SJCRH30 (cell line): ENCODE results near the gene PILRB. TPM values are rescaled to one million over a fixed set of nuclear protein-coding genes. Genes with fewer than 3 reads are reported as not detected.
"Not testable (repeated sequence)": the region's sequence is repeated elsewhere in the genome, so short reads cannot be mapped to it uniquely, and the experiment has no call there.

Source experiments
- DNase-seq, 2 experiments: peaks; one replicate each; pipeline ENCODE4 v3.0.0-alpha.2; 2015 to 2020
- H3K27ac ChIP-seq: fragments of 250-450 bp; sonication (Bioruptor Pico); 2 replicates; pipeline ENCODE4 v1.5.1; 2020; ENCODE audit warnings: mild to moderate bottlenecking, moderate library complexity
- H3K27me3 ChIP-seq: fragments of 250-450 bp; sonication (Bioruptor Pico); 2 replicates; pipeline ENCODE4 v1.5.1; 2020; ENCODE audit warnings: mild to moderate bottlenecking, moderate library complexity
- H3K36me3 ChIP-seq: fragments of 250-450 bp; sonication (Bioruptor Pico); 2 replicates; pipeline ENCODE4 v1.5.1; 2020; ENCODE audit warnings: mild to moderate bottlenecking, moderate library complexity
- H3K4me1 ChIP-seq: fragments of 250-450 bp; sonication (Bioruptor Pico); 2 replicates; pipeline ENCODE4 v1.5.1; 2020; ENCODE audit warnings: mild to moderate bottlenecking, moderate library complexity
- H3K4me3 ChIP-seq: fragments of 250-450 bp; sonication (Bioruptor Pico); 2 replicates; pipeline ENCODE4 v1.5.1; 2020; ENCODE audit warnings: mild to moderate bottlenecking, moderate library complexity
- H3K9me3 ChIP-seq: fragments of 250-450 bp; sonication (Bioruptor Pico); replicated peaks from 2 replicates; pipeline ENCODE4 v1.5.1; 2020; ENCODE audit warnings: mild to moderate bottlenecking, moderate library complexity
- total RNA-seq: library from RNA; depleted of rRNA; stranded (reverse); fragments of >200 nt; shearing (Covaris generic); gene quantifications from 2 replicates; pipeline ENCODE4 v1.2.3, GENCODE V29; 2014

The PILRB gene
- total RNA-seq, 1 experiment from 2014 or later = 28.0 TPM

DNA sequence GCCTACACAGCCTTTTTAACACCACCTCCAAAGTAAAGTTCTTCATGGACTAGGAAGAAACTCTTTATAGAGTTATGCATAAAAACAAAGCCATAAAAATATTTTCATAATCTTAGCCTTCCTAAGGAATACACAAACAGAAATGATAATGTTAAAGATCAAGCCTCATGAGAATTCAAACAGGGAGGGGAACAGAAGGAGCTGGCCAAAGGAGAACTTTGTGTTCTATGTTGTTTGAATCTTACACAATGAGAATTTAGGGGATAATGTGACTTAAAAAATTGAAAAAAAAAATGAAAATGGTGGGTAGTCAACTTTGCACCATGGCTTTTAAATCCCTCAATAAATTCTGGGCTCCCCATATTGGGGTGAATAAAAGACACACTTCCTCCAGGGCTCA is 9.1 kb upstream of the PILRB start:
- Histone ChIP-seq H3K27ac (no peak overlapping the region), H3K27me3 (no peaks in the 10 kb centered on the region), H3K36me3 (peaks cover 53% of the 10 kb centered on the region), H3K4me1 (no peaks in the 10 kb centered on the region), H3K4me3 (no peak overlapping the region), H3K9me3 (no peaks in the 10 kb centered on the region)
- no peak for DNase-seq

GRCh38 chr7:100349757-100350156 is 8.2 kb upstream of the PILRB start:
- Histone ChIP-seq H3K4me3 (no peak overlapping the region), H3K36me3 (peaks cover 58% of the 10 kb centered on the region), H3K4me1 (no peaks in the 10 kb centered on the region), H3K9me3 (no peaks in the 10 kb centered on the region), H3K27me3 (no peaks in the 10 kb centered on the region), H3K27ac (no peak overlapping the region)
- DNase-seq = no peak

DNA sequence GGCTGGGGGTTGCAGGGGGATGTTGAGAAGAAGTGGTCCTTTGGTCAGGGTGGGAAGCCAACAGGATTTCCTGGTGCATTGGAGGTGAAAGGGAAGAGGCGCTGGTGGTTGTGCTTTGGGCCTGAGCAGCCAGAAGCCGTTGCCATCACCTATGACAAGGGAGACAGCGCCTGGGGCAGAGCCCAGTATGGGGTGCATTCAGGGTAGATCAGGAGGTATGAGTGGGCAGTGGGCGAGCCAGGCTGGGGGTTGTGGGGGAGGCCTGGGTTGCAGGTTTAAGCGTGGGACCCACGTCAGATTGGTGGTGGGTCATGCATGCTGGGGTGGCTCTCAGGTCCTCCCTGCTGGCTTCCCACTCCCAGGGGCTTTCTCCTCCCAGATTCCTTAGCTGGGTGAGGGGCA is 6.3 kb upstream of the PILRB start:
- Histone ChIP-seq H3K27me3 (no peaks in the 10 kb centered on the region), H3K36me3 (peaks cover 60% of the 10 kb centered on the region), H3K9me3 (no peaks in the 10 kb centered on the region), H3K4me3 (no peak overlapping the region), H3K27ac (no peak overlapping the region), H3K4me1 (no peaks in the 10 kb centered on the region)
- no peak for DNase-seq

- peaks cover 54% of the 10 kb centered on the region for H3K36me3 ChIP-seq
- H3K4me3 ChIP-seq, DNase-seq, H3K4me1 ChIP-seq, H3K9me3 ChIP-seq, H3K27ac ChIP-seq, H3K27me3 ChIP-seq: not testable (repeated sequence)
Measured at GRCh38 chr7:100352230-100352781, 5.6 kb upstream of the PILRB start.

DNA sequence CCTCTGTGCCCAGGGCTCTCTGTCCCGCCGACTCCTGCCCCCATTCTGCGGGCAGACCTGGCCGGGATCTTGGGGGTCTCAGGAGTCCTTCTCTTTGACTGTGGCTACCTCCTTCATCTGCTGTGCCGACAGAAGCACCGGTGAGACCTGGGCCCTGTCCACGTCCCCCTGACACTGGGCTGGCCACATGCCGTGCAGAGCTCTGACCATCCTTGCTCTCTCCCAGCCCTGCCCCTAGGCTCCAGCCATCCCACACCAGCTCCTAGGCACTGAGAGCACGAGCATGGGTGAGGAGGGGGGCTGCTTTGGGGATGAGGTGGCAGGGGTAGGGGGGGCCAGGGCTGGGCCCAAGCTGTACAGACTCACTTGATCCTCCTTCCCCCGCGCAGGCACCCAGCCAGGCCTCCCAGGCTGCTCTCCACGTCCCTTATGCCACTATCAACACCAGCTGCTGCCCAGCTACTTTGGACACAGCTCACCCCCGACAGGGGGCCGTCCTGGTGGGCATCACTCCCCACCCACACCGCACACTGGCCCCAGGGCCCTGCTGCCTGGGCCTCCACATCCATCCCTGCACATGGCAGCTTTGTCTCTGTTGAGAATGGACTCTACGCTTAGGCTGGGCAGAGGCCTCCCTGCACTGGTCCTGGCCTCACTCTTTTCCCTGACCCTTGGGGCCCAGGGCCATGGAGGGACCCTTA is 4.8 kb upstream of the PILRB start:
- DNase-seq = no peak
- H3K4me3 ChIP-seq = no peak overlapping the region
- H3K36me3 ChIP-seq = peaks cover 46% of the 10 kb centered on the region
- no peak overlapping the region for H3K27ac ChIP-seq
- no peaks in the 10 kb centered on the region for H3K27me3 ChIP-seq
- no peaks in the 10 kb centered on the region for H3K4me1 ChIP-seq
- H3K9me3 ChIP-seq = no peaks in the 10 kb centered on the region

DNA sequence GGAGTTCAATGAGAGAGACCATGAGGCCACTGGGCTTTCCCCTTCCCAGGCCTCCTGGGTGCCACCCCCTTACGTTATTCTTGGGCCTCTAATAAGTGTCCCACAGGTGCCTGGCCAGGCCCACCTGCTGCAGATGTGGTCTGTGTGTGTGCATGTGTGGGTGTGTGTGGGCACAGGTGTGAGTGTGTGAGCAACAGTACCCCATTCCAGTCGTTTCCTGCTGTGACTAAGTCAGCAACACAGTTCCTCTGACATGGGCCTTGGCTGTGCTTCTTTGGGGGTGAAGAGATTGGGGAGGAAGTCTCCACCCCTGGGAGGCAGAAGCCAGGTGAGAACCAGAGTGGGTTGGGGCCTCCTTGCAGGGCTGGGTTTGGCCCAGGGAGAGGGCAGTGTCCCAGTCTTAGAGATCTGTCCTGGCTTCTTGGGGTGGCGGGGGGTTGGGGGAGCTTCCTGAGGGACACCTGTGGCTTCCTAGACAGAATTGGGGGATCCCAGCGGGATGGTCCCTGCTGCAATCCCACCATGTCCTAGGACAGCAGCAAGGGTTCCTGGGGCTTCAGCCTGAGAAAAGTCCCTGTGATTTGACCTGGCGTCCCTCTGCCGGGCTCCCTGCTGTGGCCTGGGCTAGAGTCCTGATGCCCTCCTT is 4.1 kb upstream of the PILRB start:
- H3K27ac ChIP-seq = no peak overlapping the region
- no peaks in the 10 kb centered on the region for H3K27me3 ChIP-seq
- H3K4me1 ChIP-seq = no peaks in the 10 kb centered on the region
- no peak for DNase-seq
- peaks cover 40% of the 10 kb centered on the region for H3K36me3 ChIP-seq
- H3K9me3 ChIP-seq = no peaks in the 10 kb centered on the region
- no peak overlapping the region for H3K4me3 ChIP-seq

DNA sequence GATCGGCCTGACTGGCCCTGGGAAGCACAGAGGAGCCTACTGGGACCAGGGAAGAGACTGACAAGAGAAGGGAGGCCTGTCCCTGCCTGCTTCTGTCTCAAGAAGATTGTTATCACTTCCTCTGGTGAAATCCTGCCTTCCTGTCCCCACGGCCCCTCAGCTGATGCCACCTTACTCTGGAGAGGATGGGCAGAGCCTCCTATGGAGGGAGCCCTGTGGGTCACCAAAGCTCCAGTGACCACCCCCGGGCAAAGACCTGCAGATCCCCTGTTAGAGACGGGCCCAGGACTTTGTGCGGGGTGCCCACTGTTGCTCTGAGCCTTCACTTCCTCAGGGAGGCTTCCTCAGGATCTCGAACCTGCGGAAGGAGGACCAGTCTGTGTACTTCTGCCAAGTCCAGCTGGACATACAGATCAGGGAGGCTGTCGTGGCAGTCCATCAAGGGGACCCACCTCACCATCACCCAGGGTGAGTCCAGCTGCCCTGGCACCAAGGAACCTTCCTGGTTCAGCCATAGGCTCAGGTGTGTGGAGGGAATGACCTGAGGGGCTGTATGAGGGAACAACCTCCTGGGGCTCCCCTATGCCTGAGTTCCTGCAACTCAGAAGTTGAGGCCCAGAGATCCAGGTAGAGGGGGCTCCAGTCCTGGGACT is 1.4 kb upstream of the PILRB start:
- H3K4me3 ChIP-seq = no peak overlapping the region
- H3K27ac ChIP-seq = no peak overlapping the region
- DNase-seq = no peak
- no peaks in the 10 kb centered on the region for H3K27me3 ChIP-seq
- no peaks in the 10 kb centered on the region for H3K4me1 ChIP-seq
- no peaks in the 10 kb centered on the region for H3K9me3 ChIP-seq
- H3K36me3 ChIP-seq = peaks cover 47% of the 10 kb centered on the region

- no peak overlapping the region for H3K27ac ChIP-seq
- DNase-seq = no peak
- H3K36me3 ChIP-seq = peaks cover 53% of the 10 kb centered on the region
- no peak overlapping the region for H3K4me3 ChIP-seq
- H3K4me1 ChIP-seq = no peaks in the 10 kb centered on the region
- H3K9me3 ChIP-seq = no peaks in the 10 kb centered on the region
- no peaks in the 10 kb centered on the region for H3K27me3 ChIP-seq
Measured at GRCh38 chr7:100357131-100357561, 771 bp upstream of the PILRB start.

DNA sequence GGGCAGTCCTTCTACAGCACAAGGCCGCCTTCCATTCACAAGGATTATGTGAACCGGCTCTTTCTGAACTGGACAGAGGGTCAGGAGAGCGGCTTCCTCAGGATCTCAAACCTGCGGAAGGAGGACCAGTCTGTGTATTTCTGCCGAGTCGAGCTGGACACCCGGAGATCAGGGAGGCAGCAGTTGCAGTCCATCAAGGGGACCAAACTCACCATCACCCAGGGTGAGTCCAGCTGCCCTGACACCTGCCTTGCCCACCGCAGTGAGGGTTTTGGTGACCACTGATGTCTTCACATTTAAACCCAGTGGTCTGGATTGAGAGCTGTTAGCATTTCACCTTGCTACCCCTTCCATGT is 918 bp downstream of the PILRB start:
- H3K4me1 ChIP-seq = no peaks in the 10 kb centered on the region
- H3K36me3 ChIP-seq = peaks cover 61% of the 10 kb centered on the region
- H3K9me3 ChIP-seq = no peaks in the 10 kb centered on the region
- DNase-seq = no peak
- no peak overlapping the region for H3K27ac ChIP-seq
- no peak overlapping the region for H3K4me3 ChIP-seq
- H3K27me3 ChIP-seq = no peaks in the 10 kb centered on the region

GRCh38 chr7:100360135-100360854 is 2.4 kb downstream of the PILRB start:
- Histone ChIP-seq H3K9me3 (no peaks in the 10 kb centered on the region), H3K27me3 (no peaks in the 10 kb centered on the region), H3K36me3 (peaks cover 50% of the 10 kb centered on the region), H3K4me3 (no peak overlapping the region), H3K4me1 (no peaks in the 10 kb centered on the region), H3K27ac (no peak overlapping the region)
- DNase-seq = no peak

- no peak overlapping the region for H3K4me3 ChIP-seq
- peaks cover 40% of the 10 kb centered on the region for H3K36me3 ChIP-seq
- DNase-seq = no peak
- H3K27ac ChIP-seq = no peak overlapping the region
- no peaks in the 10 kb centered on the region for H3K27me3 ChIP-seq
- no peaks in the 10 kb centered on the region for H3K9me3 ChIP-seq
- no peaks in the 10 kb centered on the region for H3K4me1 ChIP-seq
Measured at GRCh38 chr7:100363098-100363497, 5.2 kb downstream of the PILRB start.

DNA sequence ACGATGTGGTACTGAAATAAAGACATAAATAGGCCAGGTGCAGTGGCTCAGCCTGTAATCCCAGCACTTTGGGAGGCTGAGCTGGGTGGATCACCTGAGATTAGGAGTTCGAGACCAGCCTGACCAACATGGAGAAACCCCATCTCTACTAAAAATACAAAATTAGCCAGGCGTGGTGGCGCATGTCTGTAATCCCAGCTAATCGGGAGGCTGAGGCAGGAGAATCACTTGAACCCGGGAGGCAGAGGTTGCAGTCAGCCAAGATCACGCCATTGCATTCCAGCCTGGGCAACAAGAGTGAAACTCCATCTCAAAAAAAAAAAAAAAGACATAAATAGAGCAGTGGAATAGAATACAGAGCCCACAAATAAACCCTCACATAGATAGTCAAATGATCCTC is 5.9 kb downstream of the PILRB start:
- not testable (repeated sequence) for H3K27me3 ChIP-seq, H3K27ac ChIP-seq, DNase-seq, H3K4me3 ChIP-seq, H3K9me3 ChIP-seq, H3K4me1 ChIP-seq
- peaks cover 39% of the 10 kb centered on the region for H3K36me3 ChIP-seq

- Histone ChIP-seq H3K4me3 (no peak overlapping the region), H3K27me3 (no peaks in the 10 kb centered on the region), H3K36me3 (peaks cover 32% of the 10 kb centered on the region), H3K27ac (no peak overlapping the region), H3K4me1 (no peaks in the 10 kb centered on the region), H3K9me3 (no peaks in the 10 kb centered on the region)
- DNase-seq = no peak
Measured at GRCh38 chr7:100364480-100364879, 6.6 kb downstream of the PILRB start.

- DNase-seq, H3K4me3 ChIP-seq, H3K4me1 ChIP-seq, H3K9me3 ChIP-seq, H3K27me3 ChIP-seq, H3K27ac ChIP-seq: not testable (repeated sequence)
- peaks cover 20% of the 10 kb centered on the region for H3K36me3 ChIP-seq
Measured at GRCh38 chr7:100365998-100366367, 8.1 kb downstream of the PILRB start.
